Sigmoid colon (tissue), 7 donors: ENCODE measurements around the gene NIPAL3. TPM values are rescaled to one million over a fixed set of nuclear protein-coding genes. Genes with fewer than 3 reads are reported as not detected.

Experiments
- DNase-seq: peaks from one replicate; pipeline ENCODE4 v3.0.0-alpha.2; 2019
- H3K27ac ChIP-seq, 4 donors: fragments of 200-600 bp; sonication (generic); one replicate each; pipeline ENCODE4 v1.5.1; 2016 to 2019; ENCODE audit warnings: mild to moderate bottlenecking in 1 of 4
- H3K27me3 ChIP-seq, 3 donors: fragments of 200-600 bp; sonication (generic); one replicate each; pipeline ENCODE4 v1.5.1; 2019; ENCODE audit warnings: mild to moderate bottlenecking in 1 of 3
- H3K36me3 ChIP-seq, 4 donors: fragments of 200-600 bp; sonication (generic); one replicate each; pipeline ENCODE4 v1.5.1; 2016 to 2019
- H3K4me1 ChIP-seq, 4 donors: fragments of 200-600 bp; sonication (generic); one replicate each; pipeline ENCODE4 v1.5.1; 2017 to 2019
- H3K4me3 ChIP-seq, 4 donors: fragments of 200-600 bp; sonication (generic); one replicate each; pipeline ENCODE4 v1.5.1; 2017 to 2019; ENCODE audit warnings: mild to moderate bottlenecking in 2 of 4, moderate library complexity in 1 of 4
- H3K9me3 ChIP-seq, 4 donors: fragments of 200-600 bp in 3 of 4; sonication (generic) in 3 of 4; one replicate each; pipeline versions ENCODE4 v1.5.1 to v1.6.1; 2013 to 2019
- EP300 ChIP-seq, 4 donors: sonication (generic); formaldehyde crosslinking; IDR thresholded peaks; one replicate each; pipeline ENCODE4 v1.6.1; 2017; ENCODE audit warnings: antibody characterized with exemption in 4 of 4
- POLR2A ChIP-seq, 2 donors: fragments of 450-650 bp; IDR thresholded peaks; one replicate each; pipeline ENCODE4 v1.6.1; 2016; ENCODE audit warnings: antibody characterized with exemption in 2 of 2, mild to moderate bottlenecking in 2 of 2, moderate library complexity in 2 of 2
- POLR2AphosphoS5 ChIP-seq, 4 donors: sonication (generic); formaldehyde crosslinking; IDR thresholded peaks; one replicate each; pipeline ENCODE4 v1.6.1; 2017; ENCODE audit warnings: antibody characterized with exemption in 4 of 4
- WGBS, 2 donors: extraction: QIAGEN DNeasy Blood & Tissue Kit; methylation state at CpG; one replicate each; pipeline ENCODE4 v1.1.7; 2013; 5-methylcytosine and 5-hydroxymethylcytosine counted together
- intact Hi-C: fragments of 100-400 bp; cut with DNase I; formaldehyde crosslinking; loops from one replicate; pipeline ENCODE4 v1.15.1; 2023
- polyA plus RNA-seq, 3 donors: library from polyadenylated mRNA; stranded (reverse); fragments of 200-250 nt; gene quantifications; one replicate each; pipeline ENCODE4 v1.2.3, GENCODE V29; 2013
- total RNA-seq, 4 donors: library from RNA; depleted of rRNA; stranded (reverse); fragments of >200 nt; gene quantifications; one replicate each; pipeline ENCODE4 v1.1.0, GENCODE V29; 2016
- TF ChIP-seq, protein P1 (sequence below), 4 experiments: fragments of 450-650 bp in 3 of 4; fragments of 200-600 bp in 1 of 4; IDR thresholded peaks; one replicate each; pipeline ENCODE4 v1.5.1; 2016 to 2019; ENCODE audit warnings: antibody characterized with exemption in 4 of 4, mild to moderate bottlenecking in 3 of 4, moderate library complexity in 2 of 4
- donor health status: healthy with polysubstance abuse.
- donor health status: Bipolar disorder and iron deficiency.
- donor health status: healthy.

The NIPAL3 gene
- total and polyA plus RNA-seq, 7 donors = 5.8 to 53.2 (median 23.7) TPM

DNA sequence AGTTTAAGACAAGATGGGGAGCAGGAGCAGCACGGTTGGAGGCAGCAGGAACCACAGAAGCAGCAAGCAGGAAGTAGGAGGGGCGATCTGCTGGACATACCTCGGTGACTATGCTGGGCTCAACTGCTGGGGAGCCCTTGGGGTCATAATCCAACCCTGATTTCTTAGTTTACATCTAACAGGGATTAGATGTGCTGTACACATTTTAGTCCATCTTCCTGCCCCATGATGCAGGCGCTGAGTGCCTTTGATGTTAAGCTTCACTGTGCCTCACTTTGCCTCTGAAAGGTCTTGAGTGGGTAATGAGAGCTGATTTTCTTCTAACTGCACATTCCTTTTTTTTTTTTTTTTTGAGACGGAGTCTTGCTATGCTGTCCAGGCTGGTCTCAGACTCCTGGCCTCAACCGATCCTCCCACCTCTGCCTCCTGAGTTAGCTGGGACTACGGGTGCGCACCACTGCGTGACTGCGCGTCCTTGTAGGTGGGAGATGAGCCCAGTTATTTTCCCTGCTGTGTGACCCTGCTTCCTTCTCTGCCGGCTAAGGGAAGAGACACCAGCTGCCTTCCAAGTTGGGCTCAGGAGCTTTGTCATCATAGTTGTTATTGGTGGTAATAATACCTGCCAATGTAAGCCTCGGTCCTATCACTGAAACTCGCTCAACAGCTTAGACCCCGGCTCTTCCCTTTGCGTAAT, 85.9 kb downstream of the NIPAL3 start:
- Histone ChIP-seq H3K4me3 (peak overlapping the region in 3 of 4 donors; percentile 71 to 88 (median 76)), H3K27me3 (no peaks in the 10 kb centered on the region), H3K4me1 (peaks cover 0 to 12% (median 6%) of the 10 kb centered on the region in 4 donors), H3K9me3 (no peaks in the 10 kb centered on the region), H3K27ac (peak overlapping the region; percentile 77 to 86 (median 81)), H3K36me3 (no peaks in the 10 kb centered on the region)
- WGBS, 2 donors = 48 to 50% methylated on average over 16 of the region's 16 CpGs
- intact Hi-C loops = loop anchor here (5.0 kb wide), 2 partner anchors 84 to 141 kb away; partner anchors contain the start of genes NIPAL3 and SRRM1
- TF ChIP-seq, protein P1, sequence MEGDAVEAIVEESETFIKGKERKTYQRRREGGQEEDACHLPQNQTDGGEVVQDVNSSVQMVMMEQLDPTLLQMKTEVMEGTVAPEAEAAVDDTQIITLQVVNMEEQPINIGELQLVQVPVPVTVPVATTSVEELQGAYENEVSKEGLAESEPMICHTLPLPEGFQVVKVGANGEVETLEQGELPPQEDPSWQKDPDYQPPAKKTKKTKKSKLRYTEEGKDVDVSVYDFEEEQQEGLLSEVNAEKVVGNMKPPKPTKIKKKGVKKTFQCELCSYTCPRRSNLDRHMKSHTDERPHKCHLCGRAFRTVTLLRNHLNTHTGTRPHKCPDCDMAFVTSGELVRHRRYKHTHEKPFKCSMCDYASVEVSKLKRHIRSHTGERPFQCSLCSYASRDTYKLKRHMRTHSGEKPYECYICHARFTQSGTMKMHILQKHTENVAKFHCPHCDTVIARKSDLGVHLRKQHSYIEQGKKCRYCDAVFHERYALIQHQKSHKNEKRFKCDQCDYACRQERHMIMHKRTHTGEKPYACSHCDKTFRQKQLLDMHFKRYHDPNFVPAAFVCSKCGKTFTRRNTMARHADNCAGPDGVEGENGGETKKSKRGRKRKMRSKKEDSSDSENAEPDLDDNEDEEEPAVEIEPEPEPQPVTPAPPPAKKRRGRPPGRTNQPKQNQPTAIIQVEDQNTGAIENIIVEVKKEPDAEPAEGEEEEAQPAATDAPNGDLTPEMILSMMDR (IDR thresholded peaks at IDR 0.05) = no peak
- TF ChIP-seq POLR2AphosphoS5 (IDR thresholded peaks at IDR 0.05) (no peak), EP300 (IDR thresholded peaks at IDR 0.05) (no peak), POLR2A (IDR thresholded peaks at IDR 0.05) (no peak)
- no peak for DNase-seq

GRCh38 chr1:24502065-24502708, 86.6 kb downstream of the NIPAL3 start:
- intact Hi-C loops = loop anchor here (5.0 kb wide), 2 partner anchors 85 to 140 kb away; partner anchors contain the start of genes NIPAL3 and SRRM1
- WGBS, 2 donors = 1% methylated on average over 39 of the region's 39 CpGs

DNA sequence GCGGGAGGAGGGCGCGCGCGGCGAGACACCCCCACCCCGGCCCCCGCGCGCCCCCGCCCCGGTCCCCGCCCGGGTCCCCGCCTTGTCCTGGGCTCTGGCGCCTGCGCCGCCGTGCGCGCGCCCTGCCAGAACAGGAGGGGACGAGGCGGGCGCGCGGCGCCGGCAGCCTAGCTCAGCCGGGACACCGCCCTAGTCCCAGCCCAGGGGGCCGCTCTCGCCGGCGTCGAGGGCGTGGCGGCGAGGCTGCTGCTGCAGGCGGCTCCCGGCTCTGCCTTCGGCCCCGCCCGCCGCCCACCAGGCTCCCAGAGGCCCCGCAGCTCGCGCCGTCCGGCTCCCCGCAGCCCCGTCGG, 87.1 kb downstream of the NIPAL3 start, which contains the start of gene RCAN3:
Gene RCAN3 (plus strand): TSS at position 128 of the 350 bp plus-strand sequence. CDS start 11,537 bp downstream, outside the sequence.
- Histone ChIP-seq H3K27ac (peak within 1 kb of the TSS; percentile 77 to 86 (median 81)), H3K27me3 (no peaks in the 10 kb centered on the region), H3K4me1 (peaks cover 0 to 12% (median 6%) of the 10 kb centered on the region in 4 donors), H3K36me3 (no peaks in the 10 kb centered on the region), H3K4me3 (peak within 1 kb of the TSS; percentile 55 to 88 (median 74)), H3K9me3 (no peaks in the 10 kb centered on the region)
- peak; percentile 85 for DNase-seq
- peak in 1 of 4 donors; percentile 16 for TF ChIP-seq POLR2AphosphoS5 (IDR thresholded peaks at IDR 0.05)
- no peak for TF ChIP-seq POLR2A (IDR thresholded peaks at IDR 0.05)
- no peak for TF ChIP-seq EP300 (IDR thresholded peaks at IDR 0.05)
- TF ChIP-seq, protein P1 (IDR thresholded peaks at IDR 0.05) = no peak
- WGBS, 2 donors = 0% methylated on average over 53 of the region's 53 CpGs
- intact Hi-C loops = loop anchor here (5.0 kb wide), 2 partner anchors 85 to 140 kb away; partner anchors contain the start of genes NIPAL3 and SRRM1

More at GRCh38 chr1:24502065-24502708, 86.6 kb downstream of the NIPAL3 start:
- peak overlapping the region; percentile 77 to 86 (median 81) for H3K27ac ChIP-seq
- no peaks in the 10 kb centered on the region for H3K9me3 ChIP-seq
- TF ChIP-seq POLR2AphosphoS5 (IDR thresholded peaks at IDR 0.05) (peak in 2 of 4 donors; percentile 20 to 61), EP300 (IDR thresholded peaks at IDR 0.05) (no peak)
- peaks cover 0 to 12% (median 6%) of the 10 kb centered on the region in 4 donors for H3K4me1 ChIP-seq
- peak; percentile 78 for DNase-seq
- H3K4me3 ChIP-seq = peak overlapping the region; percentile 55 to 88 (median 74)
- H3K36me3 ChIP-seq = no peaks in the 10 kb centered on the region
- no peaks in the 10 kb centered on the region for H3K27me3 ChIP-seq

DNA sequence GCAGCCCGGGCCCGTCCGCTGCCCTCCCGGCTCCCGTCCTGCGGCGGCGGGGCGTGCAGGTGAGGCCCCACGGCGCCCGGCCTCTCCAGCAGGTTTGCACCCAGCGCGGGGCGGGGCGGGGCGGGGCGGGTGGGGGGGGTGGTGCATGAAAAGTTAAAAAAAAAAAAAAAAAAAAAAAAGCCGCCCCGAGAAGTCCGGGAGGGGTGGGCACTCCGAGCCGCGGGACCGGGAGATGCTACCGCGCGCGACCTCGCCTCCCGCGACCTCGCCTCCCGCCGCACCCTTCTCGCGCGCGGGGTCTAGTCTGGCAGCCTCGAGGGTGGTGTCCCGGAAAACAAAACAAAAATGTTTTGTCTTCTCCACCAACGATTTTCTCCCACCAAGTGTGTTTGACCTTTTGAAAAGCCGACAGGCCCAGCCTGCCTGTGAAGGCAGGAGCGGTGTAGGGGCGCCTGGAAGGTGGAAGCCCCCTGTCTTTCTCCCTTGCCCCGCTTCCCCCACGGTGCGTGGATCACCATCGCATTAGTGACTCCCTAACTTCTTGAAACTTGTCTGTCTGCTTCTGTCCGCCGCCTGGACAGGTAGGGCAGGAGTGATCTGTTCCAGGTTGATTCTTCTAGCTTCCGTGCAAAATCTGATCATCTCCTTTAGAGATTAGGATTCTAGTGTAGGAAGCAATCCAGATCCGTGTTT, 87.6 kb downstream of the NIPAL3 start:
- no peak for DNase-seq
- intact Hi-C loops = loop anchor here (5.0 kb wide), 2 partner anchors 86 to 139 kb away; partner anchors contain the start of genes NIPAL3 and SRRM1
- peaks cover 0 to 12% (median 6%) of the 10 kb centered on the region in 4 donors for H3K4me1 ChIP-seq
- no peaks in the 10 kb centered on the region for H3K27me3 ChIP-seq
- TF ChIP-seq, protein P1 (IDR thresholded peaks at IDR 0.05) = no peak
- no peak for TF ChIP-seq POLR2AphosphoS5 (IDR thresholded peaks at IDR 0.05)
- TF ChIP-seq EP300 (IDR thresholded peaks at IDR 0.05) = no peak
- TF ChIP-seq POLR2A (IDR thresholded peaks at IDR 0.05) = no peak
- WGBS, 2 donors = 1 to 3% methylated on average over 53 of the region's 53 CpGs
- H3K36me3 ChIP-seq = no peaks in the 10 kb centered on the region
- peak overlapping the region; percentile 77 to 86 (median 81) for H3K27ac ChIP-seq
- H3K4me3 ChIP-seq = peak overlapping the region; percentile 55 to 88 (median 74)
- no peaks in the 10 kb centered on the region for H3K9me3 ChIP-seq
